ENCODE results near the gene HACD4.

HACD4 gene

DNA sequence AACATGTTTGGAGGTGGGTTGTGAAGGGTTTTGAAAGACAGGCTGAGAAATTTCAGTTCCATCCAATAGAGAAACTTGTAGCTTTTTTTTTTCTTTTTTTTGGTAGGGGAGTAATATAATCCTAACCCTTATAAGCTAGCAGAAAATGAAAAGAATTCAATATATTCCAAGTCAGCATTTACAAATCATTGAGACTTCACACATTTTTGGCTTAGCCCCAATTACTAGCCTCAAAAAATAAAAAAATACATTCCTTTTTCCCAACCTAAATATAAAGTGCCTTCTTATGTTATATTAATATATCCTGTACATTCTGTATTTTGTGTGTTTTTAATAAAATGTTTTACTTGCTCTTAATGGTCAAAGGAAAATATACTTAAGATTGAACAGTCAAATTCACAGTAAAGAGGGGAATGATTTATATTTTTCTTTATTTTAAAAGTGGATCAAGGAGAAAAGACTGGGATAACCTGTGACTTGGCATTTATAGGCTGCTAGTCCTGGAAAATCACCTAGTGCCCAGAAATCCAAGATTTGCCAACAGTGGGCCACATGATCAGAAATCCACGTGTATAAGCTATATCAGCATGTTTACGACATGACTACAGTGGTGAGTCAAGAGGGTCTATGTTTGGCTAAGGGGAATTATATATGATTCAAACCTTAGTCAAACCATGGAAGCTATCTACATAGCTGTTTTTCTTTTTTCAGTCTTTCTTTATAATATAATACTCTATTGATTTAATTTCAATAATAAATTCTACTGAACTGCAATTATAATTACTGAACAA is 14.5 kb downstream of the HACD4 start:
- TF ChIP-seq, protein P1, sequence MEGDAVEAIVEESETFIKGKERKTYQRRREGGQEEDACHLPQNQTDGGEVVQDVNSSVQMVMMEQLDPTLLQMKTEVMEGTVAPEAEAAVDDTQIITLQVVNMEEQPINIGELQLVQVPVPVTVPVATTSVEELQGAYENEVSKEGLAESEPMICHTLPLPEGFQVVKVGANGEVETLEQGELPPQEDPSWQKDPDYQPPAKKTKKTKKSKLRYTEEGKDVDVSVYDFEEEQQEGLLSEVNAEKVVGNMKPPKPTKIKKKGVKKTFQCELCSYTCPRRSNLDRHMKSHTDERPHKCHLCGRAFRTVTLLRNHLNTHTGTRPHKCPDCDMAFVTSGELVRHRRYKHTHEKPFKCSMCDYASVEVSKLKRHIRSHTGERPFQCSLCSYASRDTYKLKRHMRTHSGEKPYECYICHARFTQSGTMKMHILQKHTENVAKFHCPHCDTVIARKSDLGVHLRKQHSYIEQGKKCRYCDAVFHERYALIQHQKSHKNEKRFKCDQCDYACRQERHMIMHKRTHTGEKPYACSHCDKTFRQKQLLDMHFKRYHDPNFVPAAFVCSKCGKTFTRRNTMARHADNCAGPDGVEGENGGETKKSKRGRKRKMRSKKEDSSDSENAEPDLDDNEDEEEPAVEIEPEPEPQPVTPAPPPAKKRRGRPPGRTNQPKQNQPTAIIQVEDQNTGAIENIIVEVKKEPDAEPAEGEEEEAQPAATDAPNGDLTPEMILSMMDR (IDR thresholded peaks at IDR 0.05), result no peak

DNA sequence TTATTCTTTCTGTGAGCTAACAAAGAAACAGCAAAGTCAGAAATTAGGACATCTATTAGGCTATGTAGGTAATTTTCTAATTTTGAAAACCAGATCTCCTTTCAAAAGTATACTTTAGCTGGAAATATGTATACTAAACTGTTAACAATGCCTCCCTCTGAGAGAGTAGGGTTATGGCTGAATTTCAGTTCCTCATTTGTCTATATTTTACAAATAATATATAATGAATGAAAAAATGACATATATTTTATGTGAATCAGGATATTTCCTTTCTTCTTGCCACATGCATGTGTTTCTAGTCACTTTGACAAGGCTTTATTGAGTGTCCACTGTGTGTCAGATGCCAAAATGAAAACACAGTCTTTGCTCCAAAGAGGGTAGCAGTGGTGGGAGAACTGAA is 15.4 kb downstream of the HACD4 start:
- TF ChIP-seq, protein P1 (IDR thresholded peaks at IDR 0.05), result no peak

DNA sequence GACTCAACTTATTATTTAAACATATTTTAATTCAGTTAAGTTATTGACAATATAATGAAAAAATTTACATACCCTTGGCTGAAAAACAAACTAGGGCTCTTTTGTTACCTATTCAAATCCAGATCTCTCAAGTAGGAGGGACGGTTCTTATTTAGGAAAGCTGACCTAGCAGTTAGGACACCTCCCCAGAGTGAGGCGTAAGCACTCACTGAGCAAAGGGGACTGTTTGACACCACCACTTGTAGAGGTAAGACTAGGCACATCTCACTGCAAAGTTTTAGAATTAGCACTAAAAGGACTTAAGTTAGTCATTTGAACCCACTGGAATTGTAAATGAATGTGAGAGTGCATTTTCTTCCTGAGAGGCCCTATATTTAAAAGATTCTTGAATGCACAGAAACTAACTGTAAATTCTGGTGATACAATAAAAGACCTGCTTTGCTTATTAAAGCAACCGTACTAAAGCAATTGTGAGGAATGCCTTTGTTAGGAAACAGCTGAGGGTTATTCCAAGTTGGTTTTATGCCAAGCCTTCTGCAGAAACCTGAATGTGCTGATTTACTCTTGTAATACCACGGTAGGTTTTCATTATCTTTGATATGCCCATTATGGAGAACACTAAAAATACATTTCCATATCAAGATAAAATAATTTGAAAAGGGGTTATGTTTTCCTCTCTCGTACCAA is 16.2 kb downstream of the HACD4 start:
- TF ChIP-seq, protein P1 (IDR thresholded peaks at IDR 0.05), result no peak

DNA sequence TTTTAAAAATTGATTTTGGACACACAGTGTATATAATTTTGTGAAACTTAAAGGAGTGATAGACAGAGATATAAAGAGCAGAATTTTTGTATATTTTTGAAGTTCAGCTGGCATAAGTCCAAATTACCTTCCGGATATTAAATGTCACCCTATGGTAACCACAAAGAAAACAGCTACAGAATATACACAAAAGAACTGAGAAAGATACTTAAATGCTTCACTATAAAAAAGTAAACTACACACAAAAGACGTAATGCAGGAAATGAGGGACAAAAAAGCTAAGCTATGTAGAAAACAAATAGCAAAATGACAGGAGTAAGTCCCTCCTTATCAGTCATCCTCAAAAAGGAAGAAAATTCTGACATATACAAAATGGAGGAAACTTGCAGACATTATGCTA is 29.4 kb downstream of the HACD4 start:
- TF ChIP-seq, protein P1 (IDR thresholded peaks at IDR 0.05), result no peak

DNA sequence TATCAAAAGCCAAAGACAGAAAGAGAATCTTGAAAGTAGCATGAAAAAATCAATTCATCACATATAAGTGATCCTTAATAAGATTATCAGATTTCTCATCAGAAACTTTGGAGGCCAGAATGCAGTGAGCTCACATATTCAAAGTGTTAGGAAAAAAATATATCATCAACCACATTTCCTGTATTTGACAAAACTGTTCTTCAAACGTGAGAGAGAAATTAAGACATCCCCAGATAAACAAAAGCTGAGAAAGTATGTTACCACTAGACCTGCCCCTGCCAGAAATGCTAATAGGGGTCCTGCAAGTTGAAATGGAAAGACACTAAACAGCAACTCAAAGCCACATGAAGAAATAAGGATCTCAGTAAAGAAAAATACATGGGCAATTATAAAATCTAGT is 29.9 kb downstream of the HACD4 start:
- TF ChIP-seq, protein P1 (IDR thresholded peaks at IDR 0.05), result no peak

DNA sequence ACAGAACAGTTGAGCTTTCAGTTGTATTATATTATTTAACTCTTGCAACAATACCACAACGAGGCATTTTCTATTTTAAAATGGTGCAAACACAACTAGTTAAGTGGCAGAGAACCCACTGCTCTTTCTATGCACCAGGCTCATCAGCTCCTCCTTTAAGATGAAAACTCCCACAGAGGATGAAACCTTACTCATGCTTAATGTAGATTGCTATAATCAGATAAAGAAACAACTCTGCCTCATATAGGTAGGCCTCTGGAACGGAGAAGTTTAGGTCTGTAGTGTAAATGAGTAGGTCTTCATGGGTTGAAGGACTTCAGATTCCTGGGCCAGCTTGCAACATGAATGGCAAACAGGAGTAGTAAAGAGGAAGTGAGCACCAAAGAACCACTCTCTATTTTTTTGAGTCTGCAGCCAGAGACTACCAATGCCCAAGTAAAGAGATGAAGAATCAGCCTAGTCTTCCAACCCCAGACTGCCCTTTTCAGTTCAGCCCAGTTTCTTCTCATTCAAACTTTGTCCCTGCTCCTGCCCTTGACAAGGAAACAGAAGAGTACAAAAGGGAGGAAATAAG is 33.9 kb downstream of the HACD4 start:
- TF ChIP-seq, protein P1 (IDR thresholded peaks at IDR 0.05), result no peak

DNA sequence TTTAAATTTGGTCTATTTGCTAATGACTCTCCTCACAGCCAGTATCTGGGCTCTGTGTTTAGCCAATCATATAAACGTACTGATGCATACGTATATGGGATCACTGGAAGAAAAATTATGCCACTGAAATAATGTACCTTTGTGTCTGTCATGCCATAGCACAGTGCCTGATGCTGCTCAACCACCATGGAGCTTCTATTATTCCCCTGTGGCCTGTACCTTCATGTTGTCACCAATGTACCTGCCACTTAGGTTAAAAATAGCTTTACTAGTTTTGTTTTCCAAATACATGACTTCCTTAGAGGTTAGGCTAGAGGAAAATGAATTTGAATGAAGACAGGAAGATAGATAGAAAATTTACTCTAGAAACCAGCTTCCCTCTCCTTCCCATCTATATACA is 34.6 kb downstream of the HACD4 start:
- TF ChIP-seq, protein P1 (IDR thresholded peaks at IDR 0.05), result no peak

Data from LNCAP (cell line).